Heart right ventricle (tissue), 16 donors: ENCODE data around the gene BAZ1B. TPM values are rescaled to one million over a fixed set of nuclear protein-coding genes. Genes with fewer than 3 reads are reported as not detected.

Experiments used
- ATAC-seq, 8 donors: fragments of 200-7000 bp; cut with Tn5 transposase; one replicate each; pipeline ENCODE4 v1.9.1; 2020; ENCODE audit warnings: mild to moderate bottlenecking in 8 of 8, moderate library complexity in 8 of 8, moderate number of reproducible peaks in 1 of 8
- DNase-seq, 2 donors: peaks; one replicate each; pipeline ENCODE4 v3.0.0-alpha.2; 2020
- H3K27ac ChIP-seq, 10 donors: fragments of 200-600 bp; sonication (generic) in 2 of 10; one replicate each; pipeline versions ENCODE4 v1.5.0 to v1.8.0; 2020 to 2022; ENCODE audit warnings: mild to moderate bottlenecking in 3 of 10
- H3K27me3 ChIP-seq, 7 donors: fragments of 200-600 bp; one replicate each; pipeline ENCODE4 v1.8.0; 2021 to 2022; ENCODE audit warnings: mild to moderate bottlenecking in 2 of 7
- H3K36me3 ChIP-seq, 9 donors: fragments of 200-600 bp; sonication (generic) in 1 of 9; one replicate each; pipeline versions ENCODE4 v1.5.0 to v1.8.0; 2020 to 2022; ENCODE audit warnings: mild to moderate bottlenecking in 2 of 9
- H3K4me1 ChIP-seq, 9 donors: fragments of 200-600 bp; sonication (generic) in 1 of 9; one replicate each; pipeline versions ENCODE4 v1.5.0 to v1.8.0; 2020 to 2022; ENCODE audit warnings: mild to moderate bottlenecking in 4 of 9
- H3K4me3 ChIP-seq, 10 donors: fragments of 200-600 bp; sonication (generic) in 2 of 10; one replicate each; pipeline versions ENCODE4 v1.5.0 to v1.8.0; 2020 to 2022; ENCODE audit warnings: mild to moderate bottlenecking in 7 of 10, moderate library complexity in 2 of 10
- H3K9me3 ChIP-seq, 11 donors: fragments of 200-600 bp in 10 of 11; sonication (generic) in 2 of 11; one replicate each; pipeline versions ENCODE4 v1.5.0 to v1.8.0; 2013 to 2022; ENCODE audit warnings: mild to moderate bottlenecking in 2 of 11, control low read depth in 1 of 11, moderate library complexity in 1 of 11
- WGBS, 2 donors: extraction: QIAGEN DNeasy Blood & Tissue Kit; methylation state at CpG; one replicate each; pipeline ENCODE4 v1.1.7; 2013; ENCODE audit warnings: inconsistent platforms in 1 of 2; 5-methylcytosine and 5-hydroxymethylcytosine counted together
- intact Hi-C, 10 donors: fragments of 100-400 bp; cut with DNase I; formaldehyde crosslinking; loops; one replicate each; pipeline versions ENCODE4 v1.11.1 to v1.14.2; 2022
- polyA plus RNA-seq, 2 donors: library from polyadenylated mRNA; stranded (reverse); fragments of 200-250 nt; gene quantifications; one replicate each; pipeline ENCODE4 v1.2.3, GENCODE V29; 2013
- total RNA-seq, 10 donors: library from RNA; stranded (reverse); fragmentation: NEBNext Ultra II Directional in 3 of 10; extraction: Animal tissue kit (Norgen Biotek cat#: 25700) in 3 of 10; gene quantifications; one replicate each; pipeline versions ENCODE4 v1.2.1 to v1.2.4, GENCODE V29; 2021 to 2023
- TF ChIP-seq, protein P1 (sequence below), 9 donors: fragments of 200-600 bp; sonication (generic) in 2 of 9; IDR thresholded peaks; one replicate each; pipeline versions ENCODE4 v1.5.0 to v1.8.0; 2021 to 2022; ENCODE audit warnings: antibody characterized with exemption in 9 of 9, mild to moderate bottlenecking in 5 of 9, moderate library complexity in 1 of 9
- donor health status: Arrhythmogenic right ventricular cardiomyopathy.
- donor health status: ischemic (EF 13 %, LVEDD 7.1; RV severe dilation, severe dysfunction).
- donor health status: healthy with polysubstance abuse.
- donor health status: DM: no; HTN: yes; CAD: no.
- donor health status: DM: no; HTN: no; CAD: no.
- donor health status: ischemic (EF 25% LVEDD 6.9; RV normal size, moderate dysfunction).
- donor health status: ischemic (EF 25% LVEDD 5.7; RV mildly dilated, moderate dysfunction).
- donor health status: healthy.
- donor health status: DM: yes; HTN: yes; CAD: no.
- donor health status: Ischemic cardiomyopathy.
- donor health status: ischemic (EF 35%, LVEDD 5.7; RV mildly dilated, moderate dysfunction).
- donor health status: nonischemic (EF 11% LVEDD 7.7; RV severe dilation, severe dysfunction).
- donor health status: DM: yes; HTN: yes; CAD: no.
- donor health status: PGD.
- donor health status: ischemic (EF 29% LVEDD 5.4; RV normal size, mild dysfunction).
- donor health status: nonischemic (EF 23%, LVEDD 6.1; RV moderate dilation, normal function).

BAZ1B gene
- total and polyA plus RNA-seq, 12 donors = 11.7 to 49.9 (median 39.5) TPM

DNA sequence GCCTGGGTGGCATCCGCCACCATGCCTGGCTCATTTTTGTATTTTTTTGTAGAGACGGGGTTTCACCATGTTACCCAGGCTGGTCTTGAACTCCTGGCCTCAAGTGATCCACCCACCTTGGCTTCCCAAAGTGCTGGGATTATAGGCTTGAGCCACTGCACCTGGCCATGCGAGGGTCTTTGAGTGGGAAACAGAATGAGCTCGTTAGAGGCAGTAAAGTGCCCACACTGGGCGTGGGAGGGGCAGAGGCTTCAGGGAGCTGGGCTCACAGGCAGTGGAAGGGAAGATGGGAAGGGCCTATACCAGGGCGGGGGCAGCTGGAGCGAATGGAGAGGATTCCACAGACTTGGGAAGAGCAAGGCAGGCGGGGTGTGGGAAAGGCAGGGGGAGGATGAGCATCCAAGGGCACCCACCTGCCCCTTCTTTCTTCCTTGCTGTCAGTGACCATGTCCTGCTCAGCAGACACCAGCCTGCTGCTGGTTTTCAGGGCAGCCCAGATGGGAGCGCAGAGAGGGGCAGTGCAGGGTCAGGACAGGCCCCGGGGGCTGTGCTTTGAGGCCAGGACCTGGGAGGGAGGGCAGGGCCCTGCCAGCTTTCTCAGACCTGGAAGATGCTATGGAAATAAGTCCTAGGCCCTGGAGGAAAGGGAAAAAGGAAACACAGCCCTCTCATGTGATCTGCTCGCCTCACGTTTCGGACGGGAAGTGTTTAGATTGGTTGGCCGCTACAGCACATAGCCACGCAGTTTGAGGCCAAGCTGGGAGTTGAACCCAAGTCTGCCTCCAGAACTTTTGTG, 84.3 kb downstream of the BAZ1B start:
- intact Hi-C loops = loop anchor here in 2 of 10 donors (5.0 to 10.0 kb wide), 2 partner anchors 96 to 123 kb away; no protein-coding TSS in a partner anchor
- 61 to 62% methylated on average over 16 of the region's 16 CpGs for WGBS, 2 donors

DNA sequence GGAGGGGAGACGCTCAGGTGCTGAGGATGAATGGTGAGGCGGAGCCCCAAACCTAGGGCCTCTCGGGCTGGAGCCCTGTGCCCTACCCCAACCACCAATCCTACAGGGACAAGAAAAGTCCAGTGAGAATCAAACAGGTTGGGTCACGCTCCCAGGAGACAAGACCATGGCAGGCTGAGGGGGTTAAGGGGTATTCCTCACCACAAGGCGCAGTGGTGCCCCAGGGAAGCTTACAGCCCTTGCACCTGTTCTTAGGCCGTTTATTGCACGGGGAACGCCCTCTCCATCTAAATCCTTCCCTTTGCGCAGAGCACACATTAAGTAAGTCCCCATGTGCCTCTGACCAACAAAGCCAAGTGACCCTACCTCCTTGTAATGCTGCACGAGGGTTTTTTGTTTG, 85.0 kb downstream of the BAZ1B start:
- Histone ChIP-seq H3K4me1 (peaks cover 0 to 13% (median 4%) of the 10 kb centered on the region in 9 donors), H3K4me3 (no peak overlapping the region), H3K27me3 (peaks cover 0 to 25% (median 19%) of the 10 kb centered on the region in 7 donors), H3K9me3 (no peaks in the 10 kb centered on the region), H3K36me3 (peaks cover 0 to 35% (median 15%) of the 10 kb centered on the region in 9 donors), H3K27ac (no peak overlapping the region)
- no peak for DNase-seq
- no peak for ATAC-seq
- WGBS, 2 donors = 85% methylated on average over 10 of the region's 10 CpGs
- intact Hi-C loops = loop anchor here in 2 of 10 donors (5.0 to 10.0 kb wide), 2 partner anchors 95 to 122 kb away; no protein-coding TSS in a partner anchor
- TF ChIP-seq, protein P1, sequence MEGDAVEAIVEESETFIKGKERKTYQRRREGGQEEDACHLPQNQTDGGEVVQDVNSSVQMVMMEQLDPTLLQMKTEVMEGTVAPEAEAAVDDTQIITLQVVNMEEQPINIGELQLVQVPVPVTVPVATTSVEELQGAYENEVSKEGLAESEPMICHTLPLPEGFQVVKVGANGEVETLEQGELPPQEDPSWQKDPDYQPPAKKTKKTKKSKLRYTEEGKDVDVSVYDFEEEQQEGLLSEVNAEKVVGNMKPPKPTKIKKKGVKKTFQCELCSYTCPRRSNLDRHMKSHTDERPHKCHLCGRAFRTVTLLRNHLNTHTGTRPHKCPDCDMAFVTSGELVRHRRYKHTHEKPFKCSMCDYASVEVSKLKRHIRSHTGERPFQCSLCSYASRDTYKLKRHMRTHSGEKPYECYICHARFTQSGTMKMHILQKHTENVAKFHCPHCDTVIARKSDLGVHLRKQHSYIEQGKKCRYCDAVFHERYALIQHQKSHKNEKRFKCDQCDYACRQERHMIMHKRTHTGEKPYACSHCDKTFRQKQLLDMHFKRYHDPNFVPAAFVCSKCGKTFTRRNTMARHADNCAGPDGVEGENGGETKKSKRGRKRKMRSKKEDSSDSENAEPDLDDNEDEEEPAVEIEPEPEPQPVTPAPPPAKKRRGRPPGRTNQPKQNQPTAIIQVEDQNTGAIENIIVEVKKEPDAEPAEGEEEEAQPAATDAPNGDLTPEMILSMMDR (IDR thresholded peaks at IDR 0.05) = no peak

More for the DNA sequence above, 84.3 kb downstream of the BAZ1B start:
- Histone ChIP-seq H3K4me3 (no peak overlapping the region), H3K4me1 (peaks cover 0 to 13% (median 4%) of the 10 kb centered on the region in 9 donors), H3K27ac (no peak overlapping the region), H3K27me3 (peaks cover 0 to 18% (median 12%) of the 10 kb centered on the region in 7 donors), H3K36me3 (peaks cover 4 to 43% (median 22%) of the 10 kb centered on the region in 9 donors), H3K9me3 (no peaks in the 10 kb centered on the region)
- ATAC-seq = no peak
- TF ChIP-seq, protein P1 (IDR thresholded peaks at IDR 0.05) = no peak
- no peak for DNase-seq

DNA sequence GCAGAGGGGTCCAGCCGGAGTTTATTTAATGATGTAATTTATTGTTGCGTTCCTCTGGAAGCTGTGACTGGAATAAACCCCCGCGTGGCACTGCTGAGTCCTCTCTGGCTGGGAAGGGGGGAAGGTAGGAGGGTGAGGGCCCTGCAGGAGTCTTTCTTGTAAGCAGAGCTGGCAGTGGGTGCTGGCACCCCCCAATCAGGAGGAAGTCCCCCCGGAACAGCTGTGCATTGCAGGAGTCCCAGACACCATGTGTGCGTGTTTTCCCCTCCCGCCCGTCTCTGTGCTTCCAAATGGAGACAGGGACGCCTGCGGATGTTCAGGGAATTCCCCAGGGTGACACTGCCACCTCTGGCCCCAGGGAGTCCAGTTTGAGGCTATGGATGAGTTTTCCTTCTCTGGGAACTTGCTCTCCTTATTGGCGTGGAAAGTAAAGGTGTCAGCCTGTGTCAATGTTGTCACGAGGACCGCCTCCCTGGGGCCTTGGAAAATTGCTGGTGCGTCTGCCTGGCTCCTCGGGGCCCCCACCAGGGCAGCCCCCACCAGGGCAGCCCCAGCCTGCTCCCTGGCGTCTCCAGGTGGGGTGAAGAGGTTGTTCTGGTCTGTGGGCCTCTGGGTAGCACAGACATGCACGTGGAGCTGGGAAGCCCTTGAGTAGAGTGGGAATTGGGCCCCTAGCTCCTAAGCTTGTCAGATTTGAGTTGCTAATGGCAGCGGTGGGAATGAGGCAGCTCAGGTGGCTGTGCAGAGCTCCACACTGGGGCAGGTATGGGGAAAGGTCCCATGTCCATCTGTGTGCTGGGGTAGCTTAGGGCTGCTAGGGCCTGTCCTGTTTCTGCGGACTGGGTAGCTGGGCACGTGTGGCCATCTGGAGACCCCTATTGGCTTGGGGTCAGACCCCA, 85.8 kb downstream of the BAZ1B start:
- WGBS, 2 donors = 47 to 55% methylated on average over 20 of the region's 20 CpGs
- ATAC-seq (peak in 1 of 8 donors; percentile 6), DNase-seq (no peak)
- Histone ChIP-seq H3K4me1 (peaks cover 0 to 13% (median 4%) of the 10 kb centered on the region in 9 donors), H3K36me3 (peaks cover 0 to 27% (median 7%) of the 10 kb centered on the region in 9 donors), H3K27ac (no peak overlapping the region), H3K27me3 (peaks cover 0 to 33% (median 26%) of the 10 kb centered on the region in 7 donors), H3K9me3 (no peaks in the 10 kb centered on the region), H3K4me3 (no peak overlapping the region)
- TF ChIP-seq, protein P1 (IDR thresholded peaks at IDR 0.05) = no peak
- intact Hi-C loops = loop anchor here in 2 of 10 donors (5.0 to 10.0 kb wide), 2 partner anchors 94 to 121 kb away; no protein-coding TSS in a partner anchor
